A549 (cell line): ENCODE data around the gene PCDHGA10. TPM values are rescaled to one million over a fixed set of nuclear protein-coding genes. Genes with fewer than 3 reads are reported as not detected.

Experiments used
- polyA plus RNA-seq, 4 experiments: library from polyadenylated mRNA; depleted of rRNA in 3 of 4; stranded (reverse); fragments of >200 nt; fragmentation: RNase III in 1 of 4; extraction: RNeasy Plus Mini Kit Qiagen cat#74134 plus additional on column Dnase treatment in 1 of 4; gene quantifications; 2 replicates in 3 of 4; 3 replicates in 1 of 4; pipeline ENCODE4 v1.2.3, GENCODE V29; 2011 to 2017

The PCDHGA10 gene
- polyA plus RNA-seq, 2 of the 4 experiments (the other 2 are of a cell fraction), result 0.04 TPM; not detected in 1

Other genes with a start within 250 kb of the PCDHGA10 start
Only the 30 nearest of the 37 such genes appear.
- gene PCDHB10, start 220.6 kb upstream of the PCDHGA10 start, polyA plus RNA-seq (2011; rRNA removed), result 0.03 and 0.06 TPM in 2 replicates
- gene PCDHB10, start 220.6 kb upstream of the PCDHGA10 start, polyA plus RNA-seq (2017; fragmentation: RNase III; extraction: RNeasy Plus Mini Kit Qiagen cat#74134 plus additional on column Dnase treatment), result 0.04 TPM in 1 of 3 replicates, not detected in the others
- 0.21 and 0.22 TPM in 2 replicates for gene PCDHB11, start 213.4 kb upstream of the PCDHGA10 start, polyA plus RNA-seq (2011; rRNA removed)
- gene PCDHB11, start 213.4 kb upstream of the PCDHGA10 start, polyA plus RNA-seq (2017; fragmentation: RNase III; extraction: RNeasy Plus Mini Kit Qiagen cat#74134 plus additional on column Dnase treatment), result 0.05 to 0.08 TPM (median 0.07 TPM) in 3 replicates
- gene PCDHB12, start 204.3 kb upstream of the PCDHGA10 start, polyA plus RNA-seq (2011; rRNA removed), result 0.05 TPM in 2 replicates
- not detected in 3 replicates for gene PCDHB12, start 204.3 kb upstream of the PCDHGA10 start, polyA plus RNA-seq (2017; fragmentation: RNase III; extraction: RNeasy Plus Mini Kit Qiagen cat#74134 plus additional on column Dnase treatment)
- gene PCDHB13, start 199.1 kb upstream of the PCDHGA10 start, polyA plus RNA-seq (2011; rRNA removed), result 0.19 and 0.28 TPM in 2 replicates
- gene PCDHB13, start 199.1 kb upstream of the PCDHGA10 start, polyA plus RNA-seq (2017; fragmentation: RNase III; extraction: RNeasy Plus Mini Kit Qiagen cat#74134 plus additional on column Dnase treatment), result 0.05 to 0.08 TPM (median 0.08 TPM) in 3 replicates
- 0.13 and 0.14 TPM in 2 replicates for gene PCDHB14, start 189.6 kb upstream of the PCDHGA10 start, polyA plus RNA-seq (2011; rRNA removed)
- 0.05 to 0.12 TPM (median 0.09 TPM) in 3 replicates for gene PCDHB14, start 189.6 kb upstream of the PCDHGA10 start, polyA plus RNA-seq (2017; fragmentation: RNase III; extraction: RNeasy Plus Mini Kit Qiagen cat#74134 plus additional on column Dnase treatment)
- gene PCDHB15, start 167.6 kb upstream of the PCDHGA10 start, polyA plus RNA-seq (2011; rRNA removed), result 0.09 and 0.13 TPM in 2 replicates
- gene PCDHB15, start 167.6 kb upstream of the PCDHGA10 start, polyA plus RNA-seq (2017; fragmentation: RNase III; extraction: RNeasy Plus Mini Kit Qiagen cat#74134 plus additional on column Dnase treatment), result 0.04 to 0.12 TPM (median 0.05 TPM) in 3 replicates
- gene SLC25A2, start 108.9 kb upstream of the PCDHGA10 start, polyA plus RNA-seq (2011; rRNA removed), result 0.08 TPM in 1 of 2 replicates, not detected in the other
- gene SLC25A2, start 108.9 kb upstream of the PCDHGA10 start, polyA plus RNA-seq (2017; fragmentation: RNase III; extraction: RNeasy Plus Mini Kit Qiagen cat#74134 plus additional on column Dnase treatment), result not detected in 3 replicates
- gene TAF7, start 92.2 kb upstream of the PCDHGA10 start, polyA plus RNA-seq (2011; rRNA removed), result 78.1 and 90.6 TPM in 2 replicates
- 67.3 to 72.6 TPM (median 71.3 TPM) in 3 replicates for gene TAF7, start 92.2 kb upstream of the PCDHGA10 start, polyA plus RNA-seq (2017; fragmentation: RNase III; extraction: RNeasy Plus Mini Kit Qiagen cat#74134 plus additional on column Dnase treatment)
- gene PCDHGA1, start 82.5 kb upstream of the PCDHGA10 start, polyA plus RNA-seq (2011; rRNA removed), result 0.66 and 0.71 TPM in 2 replicates
- 0.32 to 0.42 TPM (median 0.33 TPM) in 3 replicates for gene PCDHGA1, start 82.5 kb upstream of the PCDHGA10 start, polyA plus RNA-seq (2017; fragmentation: RNase III; extraction: RNeasy Plus Mini Kit Qiagen cat#74134 plus additional on column Dnase treatment)
- gene PCDHGA2, start 74.2 kb upstream of the PCDHGA10 start, polyA plus RNA-seq (2011; rRNA removed), result 1.6 and 1.7 TPM in 2 replicates
- gene PCDHGA2, start 74.2 kb upstream of the PCDHGA10 start, polyA plus RNA-seq (2017; fragmentation: RNase III; extraction: RNeasy Plus Mini Kit Qiagen cat#74134 plus additional on column Dnase treatment), result 0.47 to 0.78 TPM (median 0.58 TPM) in 3 replicates
- 0.07 TPM in 1 of 2 replicates, not detected in the other for gene PCDHGA3, start 69.2 kb upstream of the PCDHGA10 start, polyA plus RNA-seq (2011; rRNA removed)
- not detected in 3 replicates for gene PCDHGA3, start 69.2 kb upstream of the PCDHGA10 start, polyA plus RNA-seq (2017; fragmentation: RNase III; extraction: RNeasy Plus Mini Kit Qiagen cat#74134 plus additional on column Dnase treatment)
- gene PCDHGB1, start 62.9 kb upstream of the PCDHGA10 start, polyA plus RNA-seq (2011; rRNA removed), result 3.7 and 3.9 TPM in 2 replicates
- 1.3 to 1.6 TPM (median 1.5 TPM) in 3 replicates for gene PCDHGB1, start 62.9 kb upstream of the PCDHGA10 start, polyA plus RNA-seq (2017; fragmentation: RNase III; extraction: RNeasy Plus Mini Kit Qiagen cat#74134 plus additional on column Dnase treatment)
- 0.48 and 0.61 TPM in 2 replicates for gene PCDHGA4, start 58.0 kb upstream of the PCDHGA10 start, polyA plus RNA-seq (2011; rRNA removed)
- gene PCDHGA4, start 58.0 kb upstream of the PCDHGA10 start, polyA plus RNA-seq (2017; fragmentation: RNase III; extraction: RNeasy Plus Mini Kit Qiagen cat#74134 plus additional on column Dnase treatment), result 0.10 to 0.15 TPM (median 0.13 TPM) in 3 replicates
- 0.36 and 0.54 TPM in 2 replicates for gene PCDHGB2, start 53.0 kb upstream of the PCDHGA10 start, polyA plus RNA-seq (2011; rRNA removed)
- 0.04 to 0.05 TPM (median 0.05 TPM) in 3 replicates for gene PCDHGB2, start 53.0 kb upstream of the PCDHGA10 start, polyA plus RNA-seq (2017; fragmentation: RNase III; extraction: RNeasy Plus Mini Kit Qiagen cat#74134 plus additional on column Dnase treatment)
- gene PCDHGA5, start 48.8 kb upstream of the PCDHGA10 start, polyA plus RNA-seq (2011; rRNA removed), result 0.37 and 0.57 TPM in 2 replicates
- 0.09 to 0.18 TPM (median 0.13 TPM) in 3 replicates for gene PCDHGA5, start 48.8 kb upstream of the PCDHGA10 start, polyA plus RNA-seq (2017; fragmentation: RNase III; extraction: RNeasy Plus Mini Kit Qiagen cat#74134 plus additional on column Dnase treatment)
- 1.1 and 1.2 TPM in 2 replicates for gene PCDHGB3, start 42.7 kb upstream of the PCDHGA10 start, polyA plus RNA-seq (2011; rRNA removed)
- 0.16 to 0.44 TPM (median 0.28 TPM) in 3 replicates for gene PCDHGB3, start 42.7 kb upstream of the PCDHGA10 start, polyA plus RNA-seq (2017; fragmentation: RNase III; extraction: RNeasy Plus Mini Kit Qiagen cat#74134 plus additional on column Dnase treatment)
- gene PCDHGA6, start 39.1 kb upstream of the PCDHGA10 start, polyA plus RNA-seq (2011; rRNA removed), result 0.98 and 1.0 TPM in 2 replicates
- 0.22 to 0.37 TPM (median 0.23 TPM) in 3 replicates for gene PCDHGA6, start 39.1 kb upstream of the PCDHGA10 start, polyA plus RNA-seq (2017; fragmentation: RNase III; extraction: RNeasy Plus Mini Kit Qiagen cat#74134 plus additional on column Dnase treatment)
- gene PCDHGA7, start 30.2 kb upstream of the PCDHGA10 start, polyA plus RNA-seq (2011; rRNA removed), result 0.95 and 1.1 TPM in 2 replicates
- 0.70 to 0.84 TPM (median 0.76 TPM) in 3 replicates for gene PCDHGA7, start 30.2 kb upstream of the PCDHGA10 start, polyA plus RNA-seq (2017; fragmentation: RNase III; extraction: RNeasy Plus Mini Kit Qiagen cat#74134 plus additional on column Dnase treatment)
- gene PCDHGB4, start 25.3 kb upstream of the PCDHGA10 start, polyA plus RNA-seq (2011; rRNA removed), result 1.4 and 1.5 TPM in 2 replicates
- 0.90 to 1.6 TPM (median 1.1 TPM) in 3 replicates for gene PCDHGB4, start 25.3 kb upstream of the PCDHGA10 start, polyA plus RNA-seq (2017; fragmentation: RNase III; extraction: RNeasy Plus Mini Kit Qiagen cat#74134 plus additional on column Dnase treatment)
- 0.08 and 0.11 TPM in 2 replicates for gene PCDHGA8, start 20.4 kb upstream of the PCDHGA10 start, polyA plus RNA-seq (2011; rRNA removed)
- 0.03 to 0.04 TPM (median 0.04 TPM) in 3 replicates for gene PCDHGA8, start 20.4 kb upstream of the PCDHGA10 start, polyA plus RNA-seq (2017; fragmentation: RNase III; extraction: RNeasy Plus Mini Kit Qiagen cat#74134 plus additional on column Dnase treatment)
- 2.6 and 3.2 TPM in 2 replicates for gene PCDHGB5, start 15.0 kb upstream of the PCDHGA10 start, polyA plus RNA-seq (2011; rRNA removed)
- gene PCDHGB5, start 15.0 kb upstream of the PCDHGA10 start, polyA plus RNA-seq (2017; fragmentation: RNase III; extraction: RNeasy Plus Mini Kit Qiagen cat#74134 plus additional on column Dnase treatment), result 1.9 to 2.8 TPM (median 2.5 TPM) in 3 replicates
- gene PCDHGA9, start 10.2 kb upstream of the PCDHGA10 start, polyA plus RNA-seq (2011; rRNA removed), result 0.22 and 0.40 TPM in 2 replicates
- 0.01 to 0.09 TPM (median 0.03 TPM) in 3 replicates for gene PCDHGA9, start 10.2 kb upstream of the PCDHGA10 start, polyA plus RNA-seq (2017; fragmentation: RNase III; extraction: RNeasy Plus Mini Kit Qiagen cat#74134 plus additional on column Dnase treatment)
- 0.21 and 0.30 TPM in 2 replicates for gene PCDHGB6, start 5.0 kb upstream of the PCDHGA10 start, polyA plus RNA-seq (2011; rRNA removed)
- gene PCDHGB6, start 5.0 kb upstream of the PCDHGA10 start, polyA plus RNA-seq (2017; fragmentation: RNase III; extraction: RNeasy Plus Mini Kit Qiagen cat#74134 plus additional on column Dnase treatment), result 0.08 to 0.09 TPM (median 0.09 TPM) in 3 replicates
- gene PCDHGB7, start 4.7 kb downstream of the PCDHGA10 start, polyA plus RNA-seq (2011; rRNA removed), result 0.14 and 0.16 TPM in 2 replicates
- 0.03 to 0.06 TPM (median 0.05 TPM) in 3 replicates for gene PCDHGB7, start 4.7 kb downstream of the PCDHGA10 start, polyA plus RNA-seq (2017; fragmentation: RNase III; extraction: RNeasy Plus Mini Kit Qiagen cat#74134 plus additional on column Dnase treatment)
- gene PCDHGA11, start 8.1 kb downstream of the PCDHGA10 start, polyA plus RNA-seq (2011; rRNA removed), result 0.05 and 0.10 TPM in 2 replicates
- 0.01 TPM in 1 of 3 replicates, not detected in the others for gene PCDHGA11, start 8.1 kb downstream of the PCDHGA10 start, polyA plus RNA-seq (2017; fragmentation: RNase III; extraction: RNeasy Plus Mini Kit Qiagen cat#74134 plus additional on column Dnase treatment)
- gene PCDHGA12, start 17.5 kb downstream of the PCDHGA10 start, polyA plus RNA-seq (2011; rRNA removed), result 0.05 and 0.07 TPM in 2 replicates
- 0.03 TPM in 1 of 3 replicates, not detected in the others for gene PCDHGA12, start 17.5 kb downstream of the PCDHGA10 start, polyA plus RNA-seq (2017; fragmentation: RNase III; extraction: RNeasy Plus Mini Kit Qiagen cat#74134 plus additional on column Dnase treatment)
- gene PCDHGC3, start 63.0 kb downstream of the PCDHGA10 start, polyA plus RNA-seq (2011; rRNA removed), result 1.6 and 1.9 TPM in 2 replicates
- gene PCDHGC3, start 63.0 kb downstream of the PCDHGA10 start, polyA plus RNA-seq (2017; fragmentation: RNase III; extraction: RNeasy Plus Mini Kit Qiagen cat#74134 plus additional on column Dnase treatment), result 4.9 to 5.3 TPM (median 5.2 TPM) in 3 replicates
- 0.06 and 0.07 TPM in 2 replicates for gene PCDHGC4, start 72.0 kb downstream of the PCDHGA10 start, polyA plus RNA-seq (2011; rRNA removed)
- gene PCDHGC4, start 72.0 kb downstream of the PCDHGA10 start, polyA plus RNA-seq (2017; fragmentation: RNase III; extraction: RNeasy Plus Mini Kit Qiagen cat#74134 plus additional on column Dnase treatment), result 0.03 TPM in 1 of 3 replicates, not detected in the others
- 0.08 TPM in 1 of 2 replicates, not detected in the other for gene PCDHGC5, start 76.1 kb downstream of the PCDHGA10 start, polyA plus RNA-seq (2011; rRNA removed)
- gene PCDHGC5, start 76.1 kb downstream of the PCDHGA10 start, polyA plus RNA-seq (2017; fragmentation: RNase III; extraction: RNeasy Plus Mini Kit Qiagen cat#74134 plus additional on column Dnase treatment), result 0.03 TPM in 1 of 3 replicates, not detected in the others
- 53.4 and 82.2 TPM in 2 replicates for gene DIAPH1, start 206.0 kb downstream of the PCDHGA10 start, polyA plus RNA-seq (2011; rRNA removed)
- 57.4 to 59.8 TPM (median 59.4 TPM) in 3 replicates for gene DIAPH1, start 206.0 kb downstream of the PCDHGA10 start, polyA plus RNA-seq (2017; fragmentation: RNase III; extraction: RNeasy Plus Mini Kit Qiagen cat#74134 plus additional on column Dnase treatment)